ENCODE data around the gene NBPF9.
"Not testable (repeated sequence)": the region's sequence is repeated elsewhere in the genome, so short reads cannot be mapped to it uniquely, and the experiment has no call there.

GRCh38 chr1:149110343-149110742 lies 7.0 kb upstream of the NBPF9 start:
- TF ChIP-seq CTCF, POLR2A (IDR thresholded peaks at IDR 0.05): not testable (repeated sequence)
